Chondrocyte (in vitro differentiated cells): ENCODE measurements around the gene CDR2L. TPM values are rescaled to one million over a fixed set of nuclear protein-coding genes. Genes with fewer than 3 reads are reported as not detected.
A peak's percentile ranks its signal among the peaks of the same experiment; 100 is the strongest.

Source experiments
- DNase-seq: peaks from one replicate; pipeline ENCODE4 v3.0.0; 2021; ENCODE audit warnings: mixed read lengths, low spot score
- H3K27ac Mint-ChIP-seq: one replicate; pipeline ENCODE4 v1.8.0; 2021; ENCODE audit warnings: mild to moderate bottlenecking, moderate library complexity, mixed read lengths; ENCODE audit not compliant: unreplicated experiment
- H3K27me3 Mint-ChIP-seq: 2 replicates; pipeline ENCODE4 v1.8.0; 2021; ENCODE audit warnings: low read depth, mixed read lengths
- H3K36me3 Mint-ChIP-seq: 2 replicates; pipeline ENCODE4 v1.8.0; 2021; ENCODE audit warnings: low read depth, mixed read lengths
- H3K4me1 Mint-ChIP-seq: 2 replicates; pipeline ENCODE4 v1.8.0; 2021; ENCODE audit warnings: low read depth, mild to moderate bottlenecking, mixed read lengths
- H3K4me3 Mint-ChIP-seq: one replicate; pipeline ENCODE4 v1.8.0; 2021; ENCODE audit warnings: mild to moderate bottlenecking, moderate library complexity, mixed read lengths; ENCODE audit not compliant: unreplicated experiment
- H3K9me3 Mint-ChIP-seq: 2 replicates; pipeline ENCODE4 v1.8.0; 2021; ENCODE audit warnings: low read depth, mixed read lengths
- total RNA-seq: library from RNA; stranded (reverse); gene quantifications from 3 replicates; pipeline ENCODE4 v1.2.1, GENCODE V29; 2021
- TF ChIP-seq, protein P1 (sequence below): fragments of 200-600 bp; sonication (generic); IDR thresholded peaks from 2 replicates; pipeline ENCODE4 v1.5.0; 2021; ENCODE audit warnings: antibody characterized with exemption, mild to moderate bottlenecking, moderate library complexity

Gene CDR2L
- total RNA-seq, 1 donor from 2014 or later = 51.0 TPM

- Mint-ChIP-seq H3K27me3 (peaks cover 5% of the 10 kb centered on the region), H3K4me1 (no peaks in the 10 kb centered on the region), H3K9me3 (no peaks in the 10 kb centered on the region), H3K4me3 (no peak overlapping the region), H3K36me3 (no peaks in the 10 kb centered on the region), H3K27ac (no peak overlapping the region)
- TF ChIP-seq, protein P1, sequence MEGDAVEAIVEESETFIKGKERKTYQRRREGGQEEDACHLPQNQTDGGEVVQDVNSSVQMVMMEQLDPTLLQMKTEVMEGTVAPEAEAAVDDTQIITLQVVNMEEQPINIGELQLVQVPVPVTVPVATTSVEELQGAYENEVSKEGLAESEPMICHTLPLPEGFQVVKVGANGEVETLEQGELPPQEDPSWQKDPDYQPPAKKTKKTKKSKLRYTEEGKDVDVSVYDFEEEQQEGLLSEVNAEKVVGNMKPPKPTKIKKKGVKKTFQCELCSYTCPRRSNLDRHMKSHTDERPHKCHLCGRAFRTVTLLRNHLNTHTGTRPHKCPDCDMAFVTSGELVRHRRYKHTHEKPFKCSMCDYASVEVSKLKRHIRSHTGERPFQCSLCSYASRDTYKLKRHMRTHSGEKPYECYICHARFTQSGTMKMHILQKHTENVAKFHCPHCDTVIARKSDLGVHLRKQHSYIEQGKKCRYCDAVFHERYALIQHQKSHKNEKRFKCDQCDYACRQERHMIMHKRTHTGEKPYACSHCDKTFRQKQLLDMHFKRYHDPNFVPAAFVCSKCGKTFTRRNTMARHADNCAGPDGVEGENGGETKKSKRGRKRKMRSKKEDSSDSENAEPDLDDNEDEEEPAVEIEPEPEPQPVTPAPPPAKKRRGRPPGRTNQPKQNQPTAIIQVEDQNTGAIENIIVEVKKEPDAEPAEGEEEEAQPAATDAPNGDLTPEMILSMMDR = no peak
- DNase-seq = no peak
Measured at GRCh38 chr17:74954665-74955421, 32.6 kb upstream of the CDR2L start.

- Mint-ChIP-seq H3K4me3 (no peak overlapping the region), H3K27ac (no peak overlapping the region), H3K27me3 (peaks cover 2% of the 10 kb centered on the region), H3K4me1 (no peaks in the 10 kb centered on the region), H3K9me3 (no peaks in the 10 kb centered on the region), H3K36me3 (no peaks in the 10 kb centered on the region)
- TF ChIP-seq, protein P1 = no peak
- DNase-seq = no peak
Measured at GRCh38 chr17:74956093-74956492, 31.3 kb upstream of the CDR2L start.

GRCh38 chr17:74957935-74958740 is 29.3 kb upstream of the CDR2L start:
- no peaks in the 10 kb centered on the region for H3K9me3 Mint-ChIP-seq
- H3K27me3 Mint-ChIP-seq = no peaks in the 10 kb centered on the region
- TF ChIP-seq, protein P1 = peak; percentile 90
- DNase-seq = no peak
- no peak overlapping the region for H3K27ac Mint-ChIP-seq
- no peaks in the 10 kb centered on the region for H3K36me3 Mint-ChIP-seq
- no peak overlapping the region for H3K4me3 Mint-ChIP-seq
- H3K4me1 Mint-ChIP-seq = no peaks in the 10 kb centered on the region

- Mint-ChIP-seq H3K4me3 (no peak overlapping the region), H3K4me1 (no peaks in the 10 kb centered on the region), H3K9me3 (no peaks in the 10 kb centered on the region), H3K27ac (no peak overlapping the region), H3K27me3 (no peaks in the 10 kb centered on the region), H3K36me3 (no peaks in the 10 kb centered on the region)
- TF ChIP-seq, protein P1 = no peak
- DNase-seq = no peak
Measured at GRCh38 chr17:74959826-74960515, 27.5 kb upstream of the CDR2L start.
